GM12892 (cell line): ENCODE data around the gene ARSH.
A peak's percentile ranks its signal among the peaks of the same experiment; 100 is the strongest.
"Not testable (repeated sequence)": the region's sequence is repeated elsewhere in the genome, so short reads cannot be mapped to it uniquely, and the experiment has no call there.

Experiments used
- DNase-seq: peaks from one replicate; pipeline ENCODE4 v3.0.0; 2011; ENCODE audit not compliant: insufficient read length
- FAIRE-seq: peaks from 2 replicates; lab custom pipeline; 2011; peaks lifted over from hg19 to GRCh38; lab: Jason Lieb, UNC
- POLR2A ChIP-seq: IDR thresholded peaks from 2 replicates; pipeline ENCODE4 v1.6.1; 2011; ENCODE audit warnings: low read depth, low read length, control low read depth
- POLR2AphosphoS5 ChIP-seq: IDR thresholded peaks from 2 replicates; pipeline ENCODE4 v1.6.1; 2011; ENCODE audit warnings: low read depth, low read length, control low read depth
- TAF1 ChIP-seq: IDR thresholded peaks from 2 replicates; pipeline ENCODE4 v1.6.1; 2011; ENCODE audit warnings: low read depth, mild to moderate bottlenecking, control low read depth, low read length, borderline replicate concordance

The ARSH gene

DNA sequence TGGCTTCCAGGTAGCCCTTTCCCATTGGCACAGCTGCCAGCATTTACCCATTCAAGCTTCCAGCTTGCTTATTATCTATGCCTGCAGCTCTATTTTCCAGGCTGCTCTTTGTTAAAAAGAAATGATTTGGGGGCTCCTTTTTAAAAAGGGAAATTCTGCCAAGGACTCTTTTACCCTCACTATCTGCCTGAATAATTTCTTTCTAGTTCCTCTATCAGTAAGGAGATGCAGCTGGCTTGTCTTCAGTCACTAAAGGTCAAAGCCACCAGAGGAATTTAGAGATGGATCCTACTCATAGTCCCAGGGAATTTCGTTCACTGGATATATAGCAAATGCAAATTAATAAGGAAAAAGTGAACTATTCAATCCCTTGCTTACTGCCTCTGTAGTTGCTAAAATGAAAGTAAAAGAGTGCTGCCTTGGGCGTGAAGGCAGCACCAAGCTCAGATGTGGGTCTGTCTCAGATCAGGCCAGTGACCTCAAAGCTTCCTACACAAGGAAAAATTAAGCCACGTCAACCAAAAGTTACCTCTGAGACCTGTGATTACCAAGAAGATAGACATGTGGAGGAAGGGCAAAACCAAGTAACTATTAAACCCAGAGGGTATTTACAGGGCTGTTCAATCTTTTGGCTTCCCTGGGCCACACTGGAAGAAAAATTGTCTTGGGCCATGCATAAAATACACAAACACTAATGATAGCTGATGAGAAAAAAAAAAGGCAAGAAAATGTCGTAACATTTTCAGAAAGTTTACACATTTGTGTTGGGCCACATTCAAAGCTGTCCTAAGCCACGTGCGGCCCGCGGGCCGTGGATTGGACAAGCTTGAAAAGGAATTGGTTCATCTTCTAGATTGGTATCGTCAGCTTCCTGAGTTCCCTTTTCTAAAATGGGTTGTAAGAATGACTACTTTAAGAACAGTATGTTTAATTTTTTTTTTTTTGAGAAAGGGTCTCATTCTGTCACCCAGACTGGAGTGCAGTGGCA, 40.2 kb downstream of the ARSH start:
- DNase-seq: no peak
- TF ChIP-seq TAF1: no peak
- no peak for TF ChIP-seq POLR2A
- TF ChIP-seq POLR2AphosphoS5: no peak
- no peak for FAIRE-seq

DNA sequence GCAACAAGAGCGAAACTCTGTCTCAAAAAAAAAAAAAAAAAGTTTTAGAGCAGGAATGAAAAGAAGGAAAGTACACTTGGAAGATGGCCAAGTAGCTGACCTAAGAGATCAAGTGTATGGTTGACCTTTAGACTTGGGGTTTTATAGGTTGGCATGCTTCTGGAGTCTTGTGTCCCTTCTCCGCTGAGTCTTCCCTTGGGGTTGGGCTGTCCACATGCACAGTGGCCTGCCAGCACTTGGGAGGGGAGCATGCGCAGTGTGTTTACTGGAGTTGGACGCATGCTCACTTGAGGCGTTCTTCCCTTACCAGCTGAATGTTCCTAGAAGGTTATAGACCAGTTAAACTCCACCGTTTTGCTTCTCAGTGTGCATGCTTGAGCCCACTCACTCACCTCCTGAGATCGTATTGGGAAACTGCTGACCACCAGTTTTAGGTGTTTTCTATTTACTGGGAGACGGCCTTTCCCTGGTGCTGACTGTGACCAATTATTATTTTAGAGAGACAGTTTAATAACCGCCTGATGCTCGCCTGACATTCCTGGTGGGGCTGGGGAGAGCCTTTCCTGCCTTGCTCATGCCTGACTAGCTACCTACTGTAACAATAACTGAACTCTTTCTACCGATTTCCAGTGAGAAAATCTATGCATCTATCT, 44.3 kb downstream of the ARSH start:
- DNase-seq, FAIRE-seq: not testable (repeated sequence)

DNA sequence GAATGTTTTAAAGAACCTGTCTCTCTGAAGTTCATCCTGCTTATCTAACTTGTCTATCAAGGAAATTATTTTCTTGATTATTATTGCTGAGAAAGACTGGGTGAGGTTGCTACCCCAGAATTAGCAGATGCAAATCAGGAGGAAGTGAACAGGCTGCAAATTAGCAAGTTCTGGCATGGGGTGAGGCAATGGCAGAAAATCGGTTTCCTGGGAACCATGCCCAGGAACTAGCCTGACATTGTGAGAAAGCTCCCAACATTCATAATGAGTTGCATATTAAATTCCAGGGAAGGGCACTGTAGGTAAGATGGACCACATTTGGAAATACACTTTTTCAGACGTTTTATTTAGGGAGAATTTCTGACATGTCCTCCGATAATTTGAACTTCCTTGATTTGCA, 46.5 kb downstream of the ARSH start:
- FAIRE-seq: peak; percentile 27

DNA sequence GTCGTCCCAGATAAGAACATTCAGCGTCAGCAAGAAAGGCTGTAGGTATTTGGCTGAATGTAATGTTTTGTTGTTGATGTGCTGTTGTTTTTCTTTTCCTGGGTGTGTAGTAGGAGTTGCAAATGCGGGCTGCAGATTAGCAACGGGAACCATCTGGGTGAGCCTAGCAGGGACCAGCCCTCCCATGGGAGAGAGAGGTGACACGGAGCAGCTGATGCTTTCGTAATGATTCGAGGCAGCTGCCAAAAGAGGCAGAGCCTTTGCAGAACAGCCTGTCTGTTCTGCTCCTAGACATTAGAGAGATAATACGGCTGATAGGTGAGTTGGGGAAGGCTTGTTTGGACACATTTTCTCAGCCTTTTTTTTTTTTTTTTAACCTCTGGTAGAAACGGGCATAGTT, 60.2 kb downstream of the ARSH start:
- TF ChIP-seq POLR2AphosphoS5: no peak
- no peak for TF ChIP-seq POLR2A
- no peak for TF ChIP-seq TAF1
- FAIRE-seq: no peak
- no peak for DNase-seq

More for the DNA sequence above, 46.5 kb downstream of the ARSH start:
- DNase-seq: no peak
- no peak for TF ChIP-seq POLR2AphosphoS5

DNA sequence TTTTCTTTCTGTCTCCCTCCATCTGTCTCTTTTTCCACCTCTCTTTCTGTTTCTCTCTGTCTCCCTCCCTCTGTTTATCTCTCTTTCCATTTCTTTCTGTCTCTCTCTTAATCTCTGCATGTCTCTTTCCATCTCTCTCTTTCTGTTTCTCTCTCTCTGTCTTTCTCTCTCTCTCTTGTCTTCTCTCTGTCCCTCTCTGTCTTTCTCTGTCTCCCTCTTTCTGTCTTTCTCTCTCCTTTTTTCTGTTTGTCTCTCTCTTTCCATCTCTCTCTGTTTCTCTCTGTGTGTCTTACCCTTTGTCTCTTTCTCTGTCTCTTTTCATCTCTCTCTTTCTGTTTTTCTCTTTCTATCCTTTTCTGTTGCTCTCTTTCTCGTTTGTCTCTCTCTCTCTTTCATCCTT, 69.6 kb downstream of the ARSH start:
- no peak for TF ChIP-seq POLR2AphosphoS5
- no peak for TF ChIP-seq POLR2A
- TF ChIP-seq TAF1: no peak
- FAIRE-seq (no peak), DNase-seq (no peak)

DNA sequence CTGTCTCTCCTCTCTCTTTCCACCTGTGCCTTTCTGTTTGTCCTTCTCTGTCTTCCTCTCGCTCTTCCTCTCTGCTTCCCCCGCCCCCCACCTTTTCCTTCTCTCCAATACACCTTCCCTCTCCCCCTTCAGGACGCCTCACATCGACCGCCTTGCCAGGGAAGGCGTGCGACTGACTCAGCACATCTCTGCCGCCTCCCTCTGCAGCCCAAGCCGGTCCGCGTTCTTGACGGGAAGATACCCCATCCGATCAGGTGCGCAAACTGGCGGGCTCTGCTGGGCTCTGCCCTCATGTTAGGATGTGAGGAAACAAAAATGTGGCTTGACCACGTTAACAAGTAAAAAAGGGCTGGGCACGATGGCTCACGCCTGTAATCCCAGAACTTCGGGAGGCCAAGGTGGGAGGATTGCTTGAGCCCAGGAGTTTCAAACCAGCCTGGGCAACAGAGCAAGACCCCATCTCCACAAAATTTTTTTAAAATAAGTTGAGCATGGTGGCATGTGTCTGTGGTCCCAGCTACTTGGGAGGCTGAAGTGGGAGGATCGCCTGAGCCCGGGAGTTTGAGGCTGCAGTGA, 70.2 kb downstream of the ARSH start:
- TF ChIP-seq TAF1 (no peak), POLR2AphosphoS5 (no peak), POLR2A (no peak)
- no peak for FAIRE-seq
- DNase-seq: no peak
